Stomach smooth muscle (tissue), 2 donors: Measurements from ENCODE around the gene EFHC2.
"Not testable (repeated sequence)": the region's sequence is repeated elsewhere in the genome, so short reads cannot be mapped to it uniquely, and the experiment has no call there.

Source experiments
- H3K27ac ChIP-seq: one replicate; pipeline ENCODE4 v1.7.0; 2013; ENCODE audit warnings: mild to moderate bottlenecking, low read length, inconsistent platforms
- H3K27me3 ChIP-seq, 2 donors: one replicate each; pipeline ENCODE4 v1.7.0; 2013; ENCODE audit warnings: low read length in 2 of 2; ENCODE audit not compliant: insufficient read depth in 2 of 2, control insufficient read depth in 1 of 2
- H3K36me3 ChIP-seq, 2 donors: one replicate each; pipeline ENCODE4 v1.7.0; 2013; ENCODE audit warnings: low read length in 2 of 2; ENCODE audit not compliant: control insufficient read depth in 2 of 2, insufficient read depth in 2 of 2
- H3K4me1 ChIP-seq: one replicate; pipeline ENCODE4 v1.7.0; 2013; ENCODE audit warnings: low read length; ENCODE audit not compliant: control insufficient read depth, insufficient read depth
- H3K4me3 ChIP-seq, 2 donors: one replicate each; pipeline ENCODE4 v1.7.0; 2013; ENCODE audit warnings: low read length in 2 of 2
- H3K9ac ChIP-seq, 2 donors: one replicate each; pipeline ENCODE4 v1.7.0; 2013; ENCODE audit warnings: low read length in 2 of 2, mild to moderate bottlenecking in 1 of 2
- H3K9me3 ChIP-seq, 2 donors: one replicate each; pipeline ENCODE4 v1.7.0; 2013; ENCODE audit warnings: low read length in 2 of 2; ENCODE audit not compliant: control insufficient read depth in 2 of 2
- donor health status: healthy.
- donor health status: Pancreatic carcinoma.

EFHC2 gene

GRCh38 chrX:44216171-44216570, 127.3 kb downstream of the EFHC2 start:
- H3K9ac ChIP-seq, result no peak overlapping the region
- H3K9me3 ChIP-seq, result no peaks in the 10 kb centered on the region
- no peak overlapping the region for H3K27ac ChIP-seq
- no peaks in the 10 kb centered on the region for H3K27me3 ChIP-seq
- H3K4me1 ChIP-seq, result no peaks in the 10 kb centered on the region
- H3K36me3 ChIP-seq, result no peaks in the 10 kb centered on the region
- H3K4me3 ChIP-seq, result no peak overlapping the region

GRCh38 chrX:44203791-44204190, 139.7 kb downstream of the EFHC2 start:
- H3K36me3 ChIP-seq, result no peaks in the 10 kb centered on the region
- peaks cover 0 to 2% of the 10 kb centered on the region in 2 donors for H3K9me3 ChIP-seq
- no peaks in the 10 kb centered on the region for H3K27me3 ChIP-seq
- H3K4me1 ChIP-seq, result no peaks in the 10 kb centered on the region
- no peak overlapping the region for H3K4me3 ChIP-seq
- H3K9ac ChIP-seq, result no peak overlapping the region
- no peak overlapping the region for H3K27ac ChIP-seq

DNA sequence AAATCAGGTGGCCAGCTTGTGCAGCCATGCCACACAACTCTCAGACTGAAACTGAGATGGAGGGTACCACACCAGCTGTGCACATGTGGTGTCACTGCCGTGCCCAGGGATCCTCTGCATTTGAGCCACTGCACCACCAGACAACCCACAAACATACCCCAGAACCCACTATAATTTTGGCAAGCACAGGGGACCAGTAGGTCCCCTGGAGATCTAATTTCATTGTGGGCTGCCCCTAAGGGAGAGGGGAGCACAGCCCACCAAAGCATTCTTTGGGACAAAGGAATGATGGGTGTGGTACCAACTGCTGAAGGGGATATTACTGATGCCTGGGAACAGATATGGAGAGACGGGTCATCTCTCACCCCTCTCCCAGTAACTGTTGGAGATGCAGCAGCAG, 140.9 kb downstream of the EFHC2 start:
- Histone ChIP-seq H3K9me3 (peaks cover 0 to 2% of the 10 kb centered on the region in 2 donors), H3K27ac (no peak overlapping the region), H3K4me1 (no peaks in the 10 kb centered on the region), H3K9ac (no peak overlapping the region), H3K27me3 (no peaks in the 10 kb centered on the region), H3K36me3 (no peaks in the 10 kb centered on the region), H3K4me3 (no peak overlapping the region)

GRCh38 chrX:44189116-44189515, 154.4 kb downstream of the EFHC2 start:
- H3K27ac ChIP-seq, result no peak overlapping the region
- no peaks in the 10 kb centered on the region for H3K36me3 ChIP-seq
- no peaks in the 10 kb centered on the region for H3K27me3 ChIP-seq
- no peaks in the 10 kb centered on the region for H3K9me3 ChIP-seq
- H3K4me1 ChIP-seq, result no peaks in the 10 kb centered on the region
- H3K9ac ChIP-seq, result no peak overlapping the region
- no peak overlapping the region for H3K4me3 ChIP-seq

- not testable (repeated sequence) for H3K9me3 ChIP-seq
Measured at GRCh38 chrX:44187915-44188314, 155.6 kb downstream of the EFHC2 start.

GRCh38 chrX:44183329-44183728, 160.1 kb downstream of the EFHC2 start:
- no peak overlapping the region for H3K27ac ChIP-seq
- peaks cover 0 to 2% of the 10 kb centered on the region in 2 donors for H3K27me3 ChIP-seq
- no peak overlapping the region for H3K4me3 ChIP-seq
- no peaks in the 10 kb centered on the region for H3K9me3 ChIP-seq
- no peaks in the 10 kb centered on the region for H3K36me3 ChIP-seq
- H3K4me1 ChIP-seq, result peaks cover 2% of the 10 kb centered on the region
- H3K9ac ChIP-seq, result no peak overlapping the region

More at GRCh38 chrX:44187915-44188314, 155.6 kb downstream of the EFHC2 start:
- not testable (repeated sequence) for H3K9ac ChIP-seq, H3K27ac ChIP-seq, H3K4me3 ChIP-seq, H3K4me1 ChIP-seq, H3K27me3 ChIP-seq, H3K36me3 ChIP-seq

DNA sequence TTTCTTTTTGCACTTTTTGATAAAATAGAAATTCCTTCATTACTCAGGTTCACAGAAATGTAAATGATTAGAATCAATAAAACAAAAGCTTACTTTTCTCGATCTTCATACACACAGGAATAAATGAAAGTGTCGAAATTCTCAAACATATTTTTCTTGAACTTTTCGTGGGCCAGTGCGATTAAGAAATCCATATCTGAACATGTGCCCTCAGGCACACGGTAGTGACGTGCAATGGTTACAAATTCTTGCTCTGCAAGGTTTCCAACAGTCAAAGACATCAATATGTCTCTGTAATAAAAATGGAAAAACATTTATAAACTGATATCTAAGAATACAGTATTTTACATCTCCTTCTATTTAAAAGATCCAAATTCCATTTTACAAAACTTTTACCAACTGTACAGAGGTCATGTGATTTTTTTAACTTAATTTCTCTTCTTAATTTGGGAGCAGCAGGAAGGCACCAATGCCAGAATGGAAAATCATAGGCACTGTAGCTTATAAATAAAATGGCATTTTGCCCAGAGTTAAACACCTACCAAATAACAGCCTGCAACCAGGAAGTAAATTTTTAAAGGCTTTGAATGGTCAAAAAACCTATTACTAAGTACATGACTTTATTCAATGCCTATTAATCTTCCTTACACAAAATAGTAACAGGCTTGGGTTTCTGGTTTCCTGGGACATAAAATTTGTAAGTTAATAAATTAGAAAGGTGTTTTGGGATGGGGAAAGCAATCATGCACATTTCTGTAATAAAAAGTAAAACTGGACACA, 165.0 kb downstream of the EFHC2 start:
- Histone ChIP-seq H3K27me3 (peaks cover 0 to 2% of the 10 kb centered on the region in 2 donors), H3K4me3 (no peak overlapping the region), H3K36me3 (no peaks in the 10 kb centered on the region), H3K27ac (no peak overlapping the region), H3K9me3 (peaks cover 0 to 3% of the 10 kb centered on the region in 2 donors), H3K9ac (no peak overlapping the region), H3K4me1 (peaks cover 2% of the 10 kb centered on the region)

GRCh38 chrX:44175455-44175854, 168.0 kb downstream of the EFHC2 start:
- Histone ChIP-seq H3K36me3 (no peaks in the 10 kb centered on the region), H3K4me1 (no peaks in the 10 kb centered on the region), H3K27ac (no peak overlapping the region), H3K9ac (no peak overlapping the region), H3K9me3 (peaks cover 0 to 3% of the 10 kb centered on the region in 2 donors), H3K27me3 (peaks cover 0 to 4% of the 10 kb centered on the region in 2 donors), H3K4me3 (no peak overlapping the region)

- Histone ChIP-seq H3K9ac (no peak overlapping the region), H3K9me3 (peaks cover 0 to 3% of the 10 kb centered on the region in 2 donors), H3K4me3 (no peak overlapping the region), H3K4me1 (no peaks in the 10 kb centered on the region), H3K27me3 (peaks cover 0 to 2% of the 10 kb centered on the region in 2 donors), H3K36me3 (no peaks in the 10 kb centered on the region), H3K27ac (no peak overlapping the region)
Measured at GRCh38 chrX:44174061-44174460, 169.4 kb downstream of the EFHC2 start.

DNA sequence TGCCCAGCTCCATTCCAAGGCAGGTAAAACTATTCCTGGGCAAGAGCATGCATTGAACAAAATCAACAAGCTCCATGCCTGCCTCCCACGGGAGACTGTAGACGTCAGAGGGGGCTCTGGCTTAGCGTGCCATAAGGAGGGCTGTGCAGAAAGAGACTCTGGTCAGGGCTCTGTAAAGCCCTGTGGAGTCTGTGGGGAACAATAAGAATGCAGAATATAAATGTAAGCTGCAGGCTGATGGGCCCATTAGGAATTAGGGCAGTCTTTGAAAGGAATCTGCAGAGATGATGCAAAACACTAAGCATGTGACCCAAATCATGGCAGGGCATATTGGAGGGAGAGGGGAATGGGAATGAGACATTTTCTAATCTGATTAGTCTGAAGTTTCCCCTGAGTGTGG, 170.3 kb downstream of the EFHC2 start:
- Histone ChIP-seq H3K36me3 (no peaks in the 10 kb centered on the region), H3K27me3 (peaks cover 0 to 2% of the 10 kb centered on the region in 2 donors), H3K4me1 (no peaks in the 10 kb centered on the region), H3K9ac (no peak overlapping the region), H3K27ac (no peak overlapping the region), H3K9me3 (peaks cover 0 to 3% of the 10 kb centered on the region in 2 donors), H3K4me3 (no peak overlapping the region)

- Histone ChIP-seq H3K9ac (no peak overlapping the region), H3K27ac (no peak overlapping the region), H3K36me3 (no peaks in the 10 kb centered on the region), H3K27me3 (peaks cover 0 to 4% of the 10 kb centered on the region in 2 donors), H3K4me3 (no peak overlapping the region), H3K4me1 (no peaks in the 10 kb centered on the region), H3K9me3 (no peaks in the 10 kb centered on the region)
Measured at GRCh38 chrX:44167116-44167515, 176.4 kb downstream of the EFHC2 start.
